GM21526 (cell line): ENCODE data around the gene DOK3.
"Not testable (repeated sequence)": the region's sequence is repeated elsewhere in the genome, so short reads cannot be mapped to it uniquely, and the experiment has no call there.

ENCODE experiments used
- ATAC-seq: cut with Tn5 transposase; IDR thresholded peaks from one replicate; pipeline ENCODE4 v1.9.1; 2021; ENCODE audit warnings: moderate library complexity; ENCODE audit not compliant: unreplicated experiment, low FRiP score

Gene DOK3

GRCh38 chr5:177536386-177536785, 26.8 kb upstream of the DOK3 start:
- ATAC-seq, result no peak

- no peak for ATAC-seq
Observed at GRCh38 chr5:177535125-177535524, 25.5 kb upstream of the DOK3 start.

- ATAC-seq, result not testable (repeated sequence)
Observed at GRCh38 chr5:177534433-177534832, 24.8 kb upstream of the DOK3 start.

DNA sequence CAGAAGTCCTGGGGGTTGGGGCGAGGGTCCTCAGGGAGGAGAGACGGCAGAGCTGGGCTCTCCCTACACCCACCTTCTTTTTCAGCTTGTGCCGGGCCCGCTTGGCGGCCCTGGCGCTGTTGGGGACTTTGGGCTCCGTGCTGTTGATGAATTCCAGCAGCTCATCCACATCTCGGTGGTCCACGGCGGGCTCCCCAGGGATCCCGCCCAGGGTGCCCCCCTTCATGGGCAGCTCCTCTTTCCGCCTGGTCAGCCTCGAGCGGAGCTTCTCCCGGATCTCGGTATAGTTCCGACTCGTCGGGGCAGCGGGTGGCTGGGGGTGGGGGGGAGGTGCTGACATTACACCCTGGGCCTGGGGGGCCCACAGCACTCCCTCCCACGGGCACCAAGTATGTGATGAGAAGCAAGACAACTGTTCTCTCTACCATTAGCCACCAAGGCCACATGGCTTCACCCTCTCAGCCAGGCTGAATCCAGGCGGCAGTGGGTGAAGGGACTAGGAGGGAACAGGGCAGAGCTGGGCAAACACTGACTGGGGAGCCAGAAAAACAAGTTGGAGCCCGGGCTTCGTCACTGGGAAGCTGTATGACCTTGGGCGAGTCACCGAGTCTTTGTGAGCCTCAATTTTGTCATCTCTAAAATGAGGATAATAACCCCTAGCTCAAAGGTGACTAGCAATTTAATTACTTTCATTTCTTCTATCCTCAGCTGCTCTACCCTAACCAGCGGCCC, 21.7 kb upstream of the DOK3 start:
- ATAC-seq, result no peak

DNA sequence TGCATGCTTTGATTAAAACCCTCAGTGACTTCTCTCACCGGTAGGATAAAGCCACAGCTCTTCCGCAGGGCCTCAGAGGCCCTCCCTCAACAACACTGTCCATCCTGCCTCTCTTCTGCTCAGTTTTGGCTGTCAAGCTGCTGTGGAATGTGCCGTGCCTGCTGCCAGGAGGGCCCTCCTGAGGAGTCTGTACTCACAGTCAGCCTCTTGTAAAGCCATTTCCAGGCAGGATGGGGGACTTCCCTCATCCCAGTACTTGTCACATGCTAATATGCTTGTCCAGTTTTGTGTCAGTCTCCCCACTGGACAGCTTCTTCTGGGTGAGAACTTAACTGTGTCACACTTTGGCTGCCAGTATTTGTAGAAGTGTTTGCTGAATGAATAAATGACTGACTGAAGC, 21.0 kb upstream of the DOK3 start:
- ATAC-seq, result no peak

DNA sequence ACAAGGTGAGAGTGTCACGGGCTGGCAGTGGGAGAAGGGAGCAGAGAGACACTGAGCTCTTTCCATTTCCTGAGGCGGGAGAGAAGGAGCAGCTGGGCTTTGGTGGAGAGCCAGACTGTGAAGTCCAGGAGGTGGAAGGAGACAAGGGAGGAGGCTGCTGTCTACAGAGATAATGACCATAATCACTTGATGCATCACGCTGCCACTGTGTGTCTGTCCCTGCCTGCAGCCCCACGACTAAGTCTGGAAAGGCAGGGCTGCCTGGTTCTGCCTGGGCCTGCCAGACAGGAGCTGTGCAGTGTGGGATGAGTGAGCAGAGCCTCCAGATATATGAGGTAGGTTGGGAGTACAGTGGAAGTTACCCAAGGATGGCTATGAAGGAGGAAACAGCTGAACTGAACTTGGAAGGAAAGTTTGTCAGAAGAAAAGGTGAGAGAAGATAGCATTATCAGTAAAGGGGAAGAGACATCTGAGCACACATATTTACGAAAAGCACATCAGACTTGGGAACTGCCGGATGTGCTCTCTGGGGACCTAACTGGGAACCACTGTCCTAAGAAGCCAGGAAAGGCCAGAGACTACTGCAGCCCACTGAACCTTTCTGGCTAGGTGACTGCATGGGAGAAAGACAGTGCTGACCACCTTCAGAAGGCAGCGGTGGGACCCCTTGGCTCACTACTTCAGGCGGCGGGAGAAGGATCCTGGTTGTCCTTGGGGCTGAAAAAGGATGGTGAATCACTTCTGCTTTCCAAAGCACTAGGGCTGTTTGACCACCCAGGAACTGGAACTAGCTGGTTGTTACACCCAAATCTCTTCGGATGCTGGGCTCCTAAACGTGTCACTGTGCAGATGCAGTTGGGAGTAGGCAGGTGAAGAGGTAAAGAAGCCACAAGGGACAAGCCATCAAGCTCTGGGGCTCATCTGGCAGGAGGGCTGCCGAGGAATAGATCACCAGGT, 19.9 kb upstream of the DOK3 start:
- ATAC-seq, result no peak

DNA sequence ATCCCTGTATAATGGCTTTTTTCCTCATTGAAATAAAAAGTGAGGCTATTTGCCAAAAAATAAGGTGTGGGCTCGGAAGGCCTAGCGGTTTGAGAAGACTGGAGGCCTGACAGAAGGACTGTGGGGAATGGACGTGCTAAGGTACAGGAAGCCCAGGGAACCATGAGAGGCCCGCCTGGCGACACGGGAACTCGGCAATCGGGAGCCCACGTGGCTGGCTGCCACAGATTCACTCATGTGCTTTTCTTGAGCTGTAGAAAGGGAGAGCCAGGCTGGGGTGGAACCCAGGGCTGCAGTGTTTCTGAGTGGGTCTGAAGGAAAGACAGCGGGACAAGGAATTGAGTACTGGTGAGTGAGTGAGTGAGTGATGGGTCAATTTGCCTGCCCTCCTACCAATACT, 19.0 kb upstream of the DOK3 start:
- ATAC-seq, result no peak

DNA sequence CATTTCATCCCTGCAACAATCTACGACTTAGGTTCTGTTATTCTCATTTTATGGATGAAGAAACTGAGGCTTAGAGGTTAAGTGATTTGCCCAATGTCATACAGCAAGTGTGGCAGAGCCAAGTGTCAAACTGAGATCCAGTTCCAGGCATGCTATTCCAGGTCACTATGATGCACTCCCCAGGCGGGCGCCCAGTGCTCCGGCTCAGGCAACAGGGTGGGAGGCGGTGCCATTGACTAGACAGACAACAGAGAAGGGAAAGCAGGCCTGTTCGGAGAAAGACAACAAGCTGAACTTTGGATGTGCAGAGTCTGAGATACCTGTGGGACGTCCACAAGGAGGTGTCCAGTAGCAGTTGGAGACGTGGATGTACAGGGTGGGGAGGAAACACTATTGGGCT, 18.0 kb upstream of the DOK3 start:
- ATAC-seq, result no peak

- ATAC-seq, result no peak
Observed at GRCh38 chr5:177526791-177527190, 17.2 kb upstream of the DOK3 start.

GRCh38 chr5:177526191-177526590, 16.6 kb upstream of the DOK3 start:
- no peak for ATAC-seq

DNA sequence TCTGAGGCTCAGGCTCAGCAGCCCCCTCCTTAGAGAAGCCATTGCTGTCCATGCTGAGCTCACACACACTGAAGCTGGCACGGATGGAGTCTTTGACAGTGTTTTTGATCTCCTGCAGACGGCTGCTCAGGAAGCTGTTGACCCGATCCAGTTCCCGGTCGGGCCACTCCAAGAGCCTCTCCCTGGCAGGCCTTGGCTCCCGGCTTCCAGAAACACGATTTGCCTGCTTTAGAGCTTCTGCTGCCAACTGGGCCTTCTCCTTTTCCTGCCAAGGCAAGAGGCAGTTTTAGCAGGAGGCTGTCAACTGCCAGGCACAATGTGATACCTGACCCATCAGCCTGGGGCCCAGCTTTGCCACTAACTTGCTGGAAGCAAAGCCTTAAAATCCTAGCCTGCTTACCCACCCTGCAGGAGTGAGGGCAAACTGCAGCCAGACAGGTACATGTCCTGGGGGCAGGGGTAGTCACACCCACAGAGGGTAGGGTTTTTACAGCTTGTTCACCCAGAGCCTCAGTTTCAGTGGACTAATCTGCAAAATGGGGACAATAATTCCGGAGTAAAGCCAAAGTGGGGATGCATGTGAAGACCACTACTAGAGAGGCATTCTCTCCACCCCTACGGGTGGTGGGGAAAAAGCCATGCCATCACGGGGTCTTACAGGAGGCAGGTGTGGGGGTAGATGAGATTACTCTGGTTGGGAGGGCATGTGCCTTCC, 15.5 kb upstream of the DOK3 start:
- ATAC-seq, result no peak

GRCh38 chr5:177524539-177524900, 14.9 kb upstream of the DOK3 start:
- ATAC-seq, result no peak

- no peak for ATAC-seq
Observed at GRCh38 chr5:177523711-177524538, 14.3 kb upstream of the DOK3 start.

GRCh38 chr5:177520916-177521513, 11.4 kb upstream of the DOK3 start:
- no peak for ATAC-seq

DNA sequence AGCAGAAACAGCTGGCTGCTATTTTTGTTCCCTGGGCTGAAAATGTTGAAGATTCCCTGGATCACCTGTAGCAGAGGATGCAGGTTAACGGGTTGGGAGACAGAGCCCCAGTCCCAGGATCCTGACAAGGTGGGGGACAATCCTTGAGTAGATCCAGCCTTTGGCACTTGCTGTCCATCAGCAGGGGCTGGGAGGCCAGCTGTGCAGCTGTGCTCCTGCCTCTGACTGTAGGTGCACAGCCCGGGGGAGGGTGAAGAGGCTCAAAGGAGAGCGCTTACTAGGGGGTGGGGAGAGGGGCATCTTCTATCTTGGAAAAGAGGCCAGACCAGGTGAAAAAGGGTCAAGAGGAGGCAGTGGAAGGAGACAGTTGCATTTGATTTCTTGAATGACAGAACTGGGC, 10.6 kb upstream of the DOK3 start:
- ATAC-seq, result no peak

- ATAC-seq, result no peak
Observed at GRCh38 chr5:177519463-177520235, 10.0 kb upstream of the DOK3 start.

GRCh38 chr5:177516601-177517568, 7.3 kb upstream of the DOK3 start, which contains the start of gene DDX41:
Gene DDX41 (minus strand): TSS chr5:177516961. CDS start chr5:177516945, 16 bp downstream.
- ATAC-seq, result peak; percentile 77

GRCh38 chr5:177515580-177515979, 6.0 kb upstream of the DOK3 start:
- no peak for ATAC-seq
